Liver (tissue), 3 donors: Measurements from ENCODE around the gene PDE4B.

Experiments used
- ATF3 ChIP-seq: IDR thresholded peaks from 2 replicates; pipeline ENCODE4 v1.6.1; 2016; ENCODE audit warnings: antibody characterized with exemption
- FOXA2 ChIP-seq: IDR thresholded peaks from 2 replicates; pipeline ENCODE4 v1.6.1; 2016; ENCODE audit warnings: antibody characterized with exemption
- GABPA ChIP-seq, 2 donors: IDR thresholded peaks in 1 of 2; conservative IDR thresholded peaks in 1 of 2; 2 replicates each; pipeline ENCODE4 v1.6.1; 2016; ENCODE audit warnings: antibody characterized with exemption in 2 of 2, mild to moderate bottlenecking in 1 of 2, moderate library complexity in 1 of 2
- HNF4G ChIP-seq: IDR thresholded peaks from 2 replicates; pipeline ENCODE4 v1.6.1; 2016; ENCODE audit warnings: antibody characterized with exemption
- NR2F2 ChIP-seq: IDR thresholded peaks from 2 replicates; pipeline ENCODE4 v1.6.1; 2016; ENCODE audit warnings: antibody characterized with exemption
- RXRA ChIP-seq, 2 donors: IDR thresholded peaks; 2 replicates each; pipeline ENCODE4 v1.6.1; 2017 to 2018; ENCODE audit warnings: antibody characterized with exemption in 2 of 2, mild to moderate bottlenecking in 1 of 2
- TAF1 ChIP-seq: conservative IDR thresholded peaks from 2 replicates; pipeline ENCODE4 v1.6.1; 2016; ENCODE audit warnings: antibody characterized with exemption, mild to moderate bottlenecking
- YY1 ChIP-seq: IDR thresholded peaks from 2 replicates; pipeline ENCODE4 v1.6.1; 2016; ENCODE audit warnings: antibody characterized with exemption, mild to moderate bottlenecking
- ZBTB33 ChIP-seq: IDR thresholded peaks from 2 replicates; pipeline ENCODE4 v1.6.1; 2016; ENCODE audit warnings: antibody characterized with exemption
- TF ChIP-seq, protein P1 (sequence below): fragments of 150-350 bp; IDR thresholded peaks from 2 replicates; pipeline ENCODE4 v1.5.1; 2017; ENCODE audit warnings: improper control_type of control experiment, low read depth, low read length; ENCODE audit not compliant: missing input control
- TF ChIP-seq, protein P2 (sequence below): IDR thresholded peaks from 2 replicates; pipeline ENCODE4 v1.6.1; 2016; ENCODE audit warnings: antibody characterized with exemption, mild to moderate bottlenecking
- TF ChIP-seq, protein P3 (sequence below): IDR thresholded peaks from 2 replicates; pipeline ENCODE4 v1.6.1; 2016; ENCODE audit warnings: antibody characterized with exemption
- donor health status: healthy.
- donor health status: healthy.

GRCh38 chr1:66271904-66272254 is 479.2 kb downstream of the PDE4B start:
- no peak for TF ChIP-seq TAF1
- TF ChIP-seq, protein P1, sequence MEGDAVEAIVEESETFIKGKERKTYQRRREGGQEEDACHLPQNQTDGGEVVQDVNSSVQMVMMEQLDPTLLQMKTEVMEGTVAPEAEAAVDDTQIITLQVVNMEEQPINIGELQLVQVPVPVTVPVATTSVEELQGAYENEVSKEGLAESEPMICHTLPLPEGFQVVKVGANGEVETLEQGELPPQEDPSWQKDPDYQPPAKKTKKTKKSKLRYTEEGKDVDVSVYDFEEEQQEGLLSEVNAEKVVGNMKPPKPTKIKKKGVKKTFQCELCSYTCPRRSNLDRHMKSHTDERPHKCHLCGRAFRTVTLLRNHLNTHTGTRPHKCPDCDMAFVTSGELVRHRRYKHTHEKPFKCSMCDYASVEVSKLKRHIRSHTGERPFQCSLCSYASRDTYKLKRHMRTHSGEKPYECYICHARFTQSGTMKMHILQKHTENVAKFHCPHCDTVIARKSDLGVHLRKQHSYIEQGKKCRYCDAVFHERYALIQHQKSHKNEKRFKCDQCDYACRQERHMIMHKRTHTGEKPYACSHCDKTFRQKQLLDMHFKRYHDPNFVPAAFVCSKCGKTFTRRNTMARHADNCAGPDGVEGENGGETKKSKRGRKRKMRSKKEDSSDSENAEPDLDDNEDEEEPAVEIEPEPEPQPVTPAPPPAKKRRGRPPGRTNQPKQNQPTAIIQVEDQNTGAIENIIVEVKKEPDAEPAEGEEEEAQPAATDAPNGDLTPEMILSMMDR, result no peak
- TF ChIP-seq YY1, result no peak
- no peak for TF ChIP-seq FOXA2
- TF ChIP-seq GABPA (IDR thresholded peaks at IDR 0.05 in 1 of 2, conservative IDR thresholded peaks at IDR 0.05 in 1 of 2), result no peak
- no peak for TF ChIP-seq ATF3
- TF ChIP-seq, protein P2, sequence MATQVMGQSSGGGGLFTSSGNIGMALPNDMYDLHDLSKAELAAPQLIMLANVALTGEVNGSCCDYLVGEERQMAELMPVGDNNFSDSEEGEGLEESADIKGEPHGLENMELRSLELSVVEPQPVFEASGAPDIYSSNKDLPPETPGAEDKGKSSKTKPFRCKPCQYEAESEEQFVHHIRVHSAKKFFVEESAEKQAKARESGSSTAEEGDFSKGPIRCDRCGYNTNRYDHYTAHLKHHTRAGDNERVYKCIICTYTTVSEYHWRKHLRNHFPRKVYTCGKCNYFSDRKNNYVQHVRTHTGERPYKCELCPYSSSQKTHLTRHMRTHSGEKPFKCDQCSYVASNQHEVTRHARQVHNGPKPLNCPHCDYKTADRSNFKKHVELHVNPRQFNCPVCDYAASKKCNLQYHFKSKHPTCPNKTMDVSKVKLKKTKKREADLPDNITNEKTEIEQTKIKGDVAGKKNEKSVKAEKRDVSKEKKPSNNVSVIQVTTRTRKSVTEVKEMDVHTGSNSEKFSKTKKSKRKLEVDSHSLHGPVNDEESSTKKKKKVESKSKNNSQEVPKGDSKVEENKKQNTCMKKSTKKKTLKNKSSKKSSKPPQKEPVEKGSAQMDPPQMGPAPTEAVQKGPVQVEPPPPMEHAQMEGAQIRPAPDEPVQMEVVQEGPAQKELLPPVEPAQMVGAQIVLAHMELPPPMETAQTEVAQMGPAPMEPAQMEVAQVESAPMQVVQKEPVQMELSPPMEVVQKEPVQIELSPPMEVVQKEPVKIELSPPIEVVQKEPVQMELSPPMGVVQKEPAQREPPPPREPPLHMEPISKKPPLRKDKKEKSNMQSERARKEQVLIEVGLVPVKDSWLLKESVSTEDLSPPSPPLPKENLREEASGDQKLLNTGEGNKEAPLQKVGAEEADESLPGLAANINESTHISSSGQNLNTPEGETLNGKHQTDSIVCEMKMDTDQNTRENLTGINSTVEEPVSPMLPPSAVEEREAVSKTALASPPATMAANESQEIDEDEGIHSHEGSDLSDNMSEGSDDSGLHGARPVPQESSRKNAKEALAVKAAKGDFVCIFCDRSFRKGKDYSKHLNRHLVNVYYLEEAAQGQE, result no peak
- no peak for TF ChIP-seq ZBTB33
- TF ChIP-seq NR2F2, result no peak
- TF ChIP-seq, protein P3, sequence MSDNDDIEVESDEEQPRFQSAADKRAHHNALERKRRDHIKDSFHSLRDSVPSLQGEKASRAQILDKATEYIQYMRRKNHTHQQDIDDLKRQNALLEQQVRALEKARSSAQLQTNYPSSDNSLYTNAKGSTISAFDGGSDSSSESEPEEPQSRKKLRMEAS, result peak; percentile 61
- no peak for TF ChIP-seq HNF4G
- TF ChIP-seq RXRA (IDR thresholded peaks at IDR 0.05), result no peak
